G401.6 (cell line): Measurements from ENCODE around the gene SLC35G1.

Source experiments
- FAIRE-seq: peaks from 2 replicates; lab custom pipeline; 2012; peaks lifted over from hg19 to GRCh38; lab: Jason Lieb, UNC

Gene SLC35G1, protein sequence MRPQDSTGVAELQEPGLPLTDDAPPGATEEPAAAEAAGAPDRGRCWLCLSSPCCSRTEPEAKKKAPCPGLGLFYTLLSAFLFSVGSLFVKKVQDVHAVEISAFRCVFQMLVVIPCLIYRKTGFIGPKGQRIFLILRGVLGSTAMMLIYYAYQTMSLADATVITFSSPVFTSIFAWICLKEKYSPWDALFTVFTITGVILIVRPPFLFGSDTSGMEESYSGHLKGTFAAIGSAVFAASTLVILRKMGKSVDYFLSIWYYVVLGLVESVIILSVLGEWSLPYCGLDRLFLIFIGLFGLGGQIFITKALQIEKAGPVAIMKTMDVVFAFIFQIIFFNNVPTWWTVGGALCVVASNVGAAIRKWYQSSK

DNA sequence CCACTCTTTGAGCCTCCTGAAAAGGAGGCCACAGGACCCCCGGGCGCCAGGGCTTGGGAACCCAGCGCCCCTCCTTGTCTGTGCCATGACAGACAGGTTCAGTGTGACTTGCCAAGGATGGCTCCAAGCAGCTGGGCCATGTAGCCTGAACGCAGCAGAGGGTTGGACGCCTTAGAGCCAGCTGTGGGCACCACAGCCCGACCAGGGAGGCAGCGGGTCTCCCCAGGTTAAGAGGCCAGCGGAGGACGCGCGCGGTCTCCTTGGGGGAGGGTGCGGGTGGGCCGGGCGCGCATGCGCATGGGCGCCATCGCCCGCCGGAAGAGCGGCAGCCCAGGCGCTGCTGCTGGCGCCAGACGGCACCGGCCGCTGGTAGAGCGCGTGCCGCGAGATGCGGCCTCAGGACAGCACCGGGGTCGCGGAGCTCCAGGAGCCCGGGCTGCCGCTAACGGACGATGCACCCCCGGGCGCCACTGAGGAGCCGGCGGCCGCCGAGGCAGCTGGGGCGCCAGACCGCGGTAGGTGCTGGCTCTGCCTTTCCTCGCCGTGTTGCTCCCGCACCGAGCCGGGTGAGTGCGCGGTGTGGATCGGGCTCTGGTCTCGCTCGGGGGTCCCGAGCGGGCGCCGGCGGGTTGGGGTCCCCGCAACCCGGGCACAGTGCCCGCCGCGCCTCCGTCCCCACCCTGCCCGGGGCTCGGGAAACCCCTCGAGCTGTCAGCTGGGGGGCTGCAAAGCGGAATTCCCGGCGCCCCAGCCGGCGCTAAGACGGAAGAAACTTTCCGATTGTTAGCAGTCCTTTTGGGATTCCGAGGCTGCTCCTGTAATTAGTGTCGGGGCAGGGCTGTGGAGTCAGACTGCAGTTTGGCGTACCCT lies at the start of gene SLC35G1:
SLC35G1 (plus strand) TSS at position 333 of the 870 bp plus-strand sequence; CDS start at position 389, 56 bp downstream.
- FAIRE-seq: no peak

DNA sequence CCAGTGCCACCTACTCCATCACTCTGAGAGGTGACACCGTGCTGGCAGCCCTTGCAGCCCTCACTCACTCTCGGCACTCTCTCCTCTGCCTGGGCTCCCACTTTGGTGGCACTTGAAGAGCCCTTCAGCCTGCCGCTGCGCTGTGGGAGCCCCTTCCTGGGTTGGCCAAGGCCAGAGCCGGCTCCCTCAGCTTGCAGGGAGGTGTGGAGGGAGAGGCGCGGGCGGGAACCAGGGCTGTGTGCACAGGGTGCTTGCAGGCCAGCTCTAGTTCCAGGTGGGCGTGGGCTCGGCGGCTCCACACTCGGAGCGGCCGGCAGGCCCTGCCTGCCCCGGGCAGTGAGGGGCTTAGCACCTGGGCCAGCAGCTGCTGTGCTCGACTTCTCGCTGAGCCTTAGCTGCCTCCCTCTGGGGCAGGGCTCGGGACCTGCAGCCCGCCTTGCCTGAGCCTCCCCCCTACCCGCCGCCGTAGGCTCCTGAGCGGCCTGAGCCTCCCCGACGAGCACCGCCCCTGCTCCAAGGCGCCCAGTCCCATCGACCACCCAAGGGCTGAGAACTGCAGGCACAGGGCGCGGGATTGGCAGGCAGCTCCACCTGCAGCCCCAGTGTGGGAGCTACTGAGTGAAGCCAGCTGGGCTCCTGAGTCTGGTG lies 48.7 kb upstream of the SLC35G1 start:
- no peak for FAIRE-seq

GRCh38 chr10:93849593-93849992 lies 44.2 kb upstream of the SLC35G1 start:
- no peak for FAIRE-seq

- FAIRE-seq: no peak
Measured at GRCh38 chr10:93850031-93851015, 43.5 kb upstream of the SLC35G1 start.

- no peak for FAIRE-seq
Measured at GRCh38 chr10:93851169-93851568, 42.6 kb upstream of the SLC35G1 start.

DNA sequence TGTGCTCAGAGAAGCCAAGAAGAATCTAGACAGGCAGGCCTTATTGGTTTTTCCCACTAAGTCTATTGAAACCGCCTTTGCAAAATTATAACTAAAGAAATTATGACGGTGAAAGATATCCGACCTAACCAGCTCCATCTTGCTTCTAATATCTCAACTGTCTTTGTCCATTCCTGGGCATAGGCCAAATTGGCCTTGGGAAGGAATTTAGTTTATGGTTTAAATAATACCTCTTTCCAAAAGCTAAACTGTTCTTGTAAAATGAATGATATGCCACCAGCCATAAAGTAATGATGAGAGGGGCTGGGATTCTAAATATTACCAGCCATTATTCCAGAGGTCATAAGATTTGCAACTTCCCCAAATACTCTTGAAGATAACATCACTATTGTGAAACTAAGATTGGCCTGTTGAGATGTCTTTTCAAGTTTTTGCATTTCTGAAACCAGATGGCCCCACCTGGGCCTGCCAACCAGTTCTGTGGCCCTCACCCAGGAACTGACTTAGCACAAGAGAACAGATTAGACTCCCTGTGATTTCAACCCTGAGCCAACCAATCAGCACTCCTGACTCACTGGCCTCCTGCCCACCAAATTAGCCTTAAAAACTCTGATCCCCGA lies 41.2 kb upstream of the SLC35G1 start:
- FAIRE-seq: no peak

DNA sequence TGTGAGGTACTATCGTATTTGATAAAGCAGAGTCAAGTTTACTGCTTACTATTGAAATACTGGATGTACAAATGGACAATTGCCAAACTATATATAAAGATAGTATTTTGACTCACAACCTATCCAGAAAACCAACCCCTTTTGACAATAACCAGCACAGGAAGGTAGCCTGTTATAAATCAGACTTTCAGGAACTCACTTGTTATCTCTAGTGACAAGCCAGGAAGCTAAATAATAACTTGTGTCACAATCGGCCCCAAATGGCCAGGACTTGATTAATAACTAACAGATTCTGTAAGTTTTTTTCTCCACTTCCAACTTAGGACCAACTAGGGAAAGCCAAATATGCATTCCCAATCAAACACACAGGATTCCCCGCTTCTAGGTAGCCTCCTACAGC lies 38.8 kb upstream of the SLC35G1 start:
- FAIRE-seq: no peak

- no peak for FAIRE-seq
Measured at GRCh38 chr10:93856349-93857145, 37.2 kb upstream of the SLC35G1 start.

DNA sequence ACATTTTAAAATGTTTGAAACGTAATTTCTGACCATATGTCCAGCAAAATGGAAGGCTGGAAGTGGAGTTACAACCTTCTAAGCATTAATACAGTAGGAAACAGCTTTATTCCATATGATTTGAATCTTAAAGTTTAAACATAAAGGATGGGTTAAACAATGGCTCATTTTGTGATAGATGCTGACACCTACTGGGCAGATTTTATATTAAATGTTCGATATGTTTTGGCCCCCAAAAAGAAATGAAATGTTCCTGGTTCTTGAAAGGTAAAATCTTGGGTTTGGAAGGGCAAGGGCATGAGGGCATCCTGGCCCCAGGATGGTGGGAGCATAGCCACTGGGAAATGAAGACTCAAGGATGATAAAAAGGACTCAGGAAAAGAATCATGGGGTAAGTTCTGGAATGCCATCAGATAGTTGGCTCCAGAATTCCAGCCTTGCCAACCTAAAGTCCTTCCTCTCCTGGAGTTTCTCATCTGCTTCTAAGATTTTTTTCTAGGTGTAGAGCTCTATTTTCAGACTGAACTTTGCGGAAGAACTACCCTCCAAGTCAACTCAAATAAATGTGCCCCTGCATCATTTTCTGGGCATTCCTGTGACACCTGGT lies 34.6 kb upstream of the SLC35G1 start:
- peak; percentile 87 for FAIRE-seq

DNA sequence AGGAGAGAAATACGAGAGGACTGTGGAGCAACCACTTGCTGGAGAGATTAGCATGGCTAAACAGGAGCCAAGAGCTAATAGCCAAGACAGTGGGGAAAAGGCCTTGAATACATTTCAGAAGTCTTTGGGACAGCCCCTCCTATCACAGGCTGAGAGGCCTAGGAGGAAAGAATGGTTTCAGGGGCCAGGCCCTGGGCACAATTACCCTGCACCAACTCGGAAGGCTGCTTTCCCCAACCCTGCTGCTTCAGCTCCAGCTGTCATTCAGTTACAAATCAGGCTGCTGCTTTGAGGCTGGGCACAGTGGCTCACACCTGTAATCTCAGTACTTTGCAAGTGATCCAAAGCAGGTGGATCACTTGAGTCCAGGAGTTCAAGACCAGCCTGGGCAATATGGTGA lies 32.0 kb upstream of the SLC35G1 start:
- FAIRE-seq: no peak

DNA sequence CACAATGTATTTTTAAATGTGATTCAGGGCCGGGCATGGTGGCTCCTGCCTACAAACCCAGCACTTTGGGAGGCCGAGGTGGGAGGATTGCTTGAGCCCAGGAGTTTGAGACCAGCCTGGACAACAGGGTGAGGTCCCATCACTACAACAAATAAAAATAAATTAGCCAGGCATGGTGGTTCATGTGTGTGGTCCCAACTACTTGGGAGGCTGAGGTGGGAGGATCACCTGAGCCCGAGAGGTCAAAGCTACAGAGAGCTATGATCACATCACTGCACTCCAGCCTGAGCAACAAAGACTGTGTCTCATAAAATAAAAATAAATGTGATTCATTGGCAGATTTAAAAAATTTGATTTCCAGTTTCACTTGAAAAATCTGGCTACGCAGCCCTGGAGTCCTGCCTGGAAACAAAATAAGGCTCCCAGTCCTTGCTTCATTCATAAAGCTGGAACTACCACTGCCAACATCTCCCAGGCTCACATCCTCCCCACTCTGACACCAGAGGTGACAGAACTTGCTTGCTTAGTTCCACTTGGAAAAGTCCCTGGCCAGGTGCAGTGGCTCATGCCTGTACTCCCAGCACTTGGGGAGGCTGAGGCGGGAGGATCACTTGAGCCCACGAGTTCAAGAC lies 27.9 kb upstream of the SLC35G1 start:
- no peak for FAIRE-seq

- no peak for FAIRE-seq
Measured at GRCh38 chr10:93867525-93867924, 26.3 kb upstream of the SLC35G1 start.

DNA sequence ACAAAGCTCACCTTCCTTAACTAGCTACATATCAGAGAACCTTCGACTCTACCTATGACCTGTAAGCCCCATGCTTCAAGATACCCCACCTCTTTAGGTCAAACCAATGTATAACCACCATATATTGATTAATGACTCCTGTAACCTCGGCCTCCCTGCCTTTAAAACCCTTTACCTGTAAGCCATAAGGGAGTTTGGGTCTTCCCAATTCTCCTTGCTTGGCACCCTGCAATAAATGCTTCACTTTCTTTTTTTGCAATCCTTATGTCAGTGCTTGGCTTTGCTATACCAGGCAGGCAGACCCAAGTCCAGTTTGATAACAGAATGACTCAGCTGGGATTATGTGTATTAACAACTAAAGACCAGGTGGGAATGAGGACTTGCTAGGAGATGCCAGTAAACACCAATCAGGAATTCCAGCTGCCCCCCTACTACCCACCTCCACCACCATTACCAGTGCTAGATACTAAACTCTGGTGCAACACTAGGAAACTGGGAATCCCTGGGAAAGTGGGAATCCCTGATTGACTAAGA lies 22.0 kb upstream of the SLC35G1 start:
- no peak for FAIRE-seq

DNA sequence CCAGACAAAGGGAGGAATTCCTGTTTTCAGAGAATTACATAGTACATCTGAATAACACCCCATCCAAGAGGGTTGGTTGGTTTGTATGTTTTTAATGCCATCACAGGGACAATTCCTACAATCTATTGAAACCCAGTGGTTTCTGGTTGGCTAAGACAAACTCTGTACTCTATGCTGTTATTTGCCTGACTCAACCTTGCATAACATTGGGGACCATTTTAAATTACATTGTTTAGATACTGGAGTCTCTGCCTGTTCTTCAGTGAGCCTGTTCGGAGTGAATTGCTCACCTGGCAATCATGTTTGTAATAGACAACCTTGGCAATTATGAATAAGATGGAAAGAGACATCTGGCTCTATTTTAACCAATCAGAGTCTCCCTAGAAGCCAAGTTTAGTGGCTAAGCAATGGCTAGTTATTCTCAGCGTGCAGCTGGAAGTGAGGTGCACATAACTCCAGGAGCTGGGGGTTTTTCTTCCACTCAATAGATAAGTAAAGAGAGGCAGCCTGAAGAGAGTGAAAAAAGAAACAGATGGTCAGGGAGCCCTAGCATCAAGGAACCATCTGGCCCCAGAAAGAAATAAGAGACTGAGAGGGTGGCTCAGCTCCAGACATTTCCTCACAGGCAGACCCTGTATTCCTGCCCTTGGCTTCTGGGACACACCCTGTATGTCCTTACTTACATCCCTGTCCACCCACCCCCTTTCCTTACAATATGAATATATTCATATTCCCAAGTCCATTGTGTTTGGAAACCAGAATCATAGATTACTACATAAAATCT lies 21.2 kb upstream of the SLC35G1 start:
- no peak for FAIRE-seq

DNA sequence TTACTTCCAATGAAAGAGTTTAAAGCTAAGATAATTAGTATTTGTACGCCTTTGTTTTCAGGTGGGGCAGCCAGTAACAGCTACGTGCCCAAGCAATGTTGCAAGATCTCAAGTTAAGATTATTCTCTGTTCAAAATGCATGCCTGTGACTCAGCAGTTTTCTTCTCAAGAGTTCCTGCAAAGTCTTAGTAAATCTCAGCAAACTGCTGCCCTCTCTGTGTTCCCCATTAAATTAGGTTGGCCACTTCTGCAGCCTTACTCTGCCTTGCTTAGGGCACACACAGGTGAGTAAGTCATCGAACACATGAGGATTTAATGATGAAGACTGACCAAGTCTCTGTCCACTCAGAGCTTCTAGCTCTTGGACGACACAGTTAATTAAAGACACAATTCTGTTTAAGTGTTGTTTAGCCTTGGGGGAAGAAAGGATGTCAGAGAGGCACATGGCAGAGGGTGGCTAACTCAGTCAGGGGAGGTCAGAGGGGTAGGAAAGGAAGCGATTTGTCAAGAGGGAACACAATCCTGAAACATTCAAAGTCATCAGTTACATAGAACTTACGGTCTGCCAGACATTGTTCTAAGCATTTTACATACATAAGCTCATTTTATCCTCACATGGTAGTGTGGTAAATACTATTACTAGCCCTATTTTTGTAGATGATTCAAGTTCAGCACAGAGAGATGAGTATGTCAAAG lies 20.2 kb upstream of the SLC35G1 start:
- FAIRE-seq: no peak

- FAIRE-seq: no peak
Measured at GRCh38 chr10:93874309-93875031, 19.3 kb upstream of the SLC35G1 start.

DNA sequence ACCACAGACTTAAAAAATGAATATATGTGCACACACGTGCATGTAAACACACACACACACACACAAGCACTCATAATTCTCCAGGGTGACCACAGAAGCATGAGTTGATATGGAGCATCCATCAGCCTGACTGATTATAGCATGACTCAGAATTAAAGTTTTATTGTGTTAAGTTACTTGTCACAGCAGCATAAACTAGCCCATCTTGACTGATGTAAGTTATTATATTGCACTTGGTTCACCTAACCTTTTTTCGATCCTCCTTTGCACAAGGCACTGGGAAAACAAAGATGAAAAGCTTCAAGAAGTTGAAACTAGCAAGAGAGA lies 18.8 kb upstream of the SLC35G1 start:
- FAIRE-seq: no peak
